Measurements from ENCODE around the gene CPT1C. TPM values are rescaled to one million over a fixed set of nuclear protein-coding genes. Genes with fewer than 3 reads are reported as not detected.

The CPT1C gene
- 58.5 TPM for total RNA-seq

DNA sequence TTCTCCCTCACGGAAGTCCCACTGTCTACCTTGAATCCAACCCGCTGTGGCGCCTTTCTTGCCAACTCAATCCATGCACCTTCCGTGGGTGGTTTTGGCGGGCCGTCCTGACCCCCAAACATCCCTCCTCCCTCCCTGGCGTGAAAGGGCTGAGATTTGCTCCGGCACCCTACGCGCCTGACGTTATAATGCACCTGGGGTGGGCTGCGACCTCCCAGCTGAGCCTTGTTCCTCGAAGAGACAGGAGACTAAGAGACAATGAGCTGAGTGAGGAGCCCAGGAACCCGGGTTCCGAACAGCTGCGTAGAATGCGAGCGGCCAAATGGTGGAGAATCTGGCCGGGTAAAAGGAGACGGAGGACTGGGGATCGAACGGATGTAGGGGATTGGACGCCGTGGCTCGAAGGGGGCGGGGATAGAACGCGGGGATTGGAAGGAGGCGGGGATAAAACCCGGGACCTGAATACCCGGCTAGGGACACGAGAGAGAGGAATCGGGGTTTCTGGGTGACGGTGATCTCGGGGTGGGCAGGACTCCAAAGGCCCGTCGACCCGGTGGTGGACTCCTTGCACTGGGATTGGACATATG is at the start of gene CPT1C:
CPT1C (plus strand) TSS at position 461 of the 587 bp plus-strand sequence. CDS start 1,137 bp downstream, outside the sequence.

DNA sequence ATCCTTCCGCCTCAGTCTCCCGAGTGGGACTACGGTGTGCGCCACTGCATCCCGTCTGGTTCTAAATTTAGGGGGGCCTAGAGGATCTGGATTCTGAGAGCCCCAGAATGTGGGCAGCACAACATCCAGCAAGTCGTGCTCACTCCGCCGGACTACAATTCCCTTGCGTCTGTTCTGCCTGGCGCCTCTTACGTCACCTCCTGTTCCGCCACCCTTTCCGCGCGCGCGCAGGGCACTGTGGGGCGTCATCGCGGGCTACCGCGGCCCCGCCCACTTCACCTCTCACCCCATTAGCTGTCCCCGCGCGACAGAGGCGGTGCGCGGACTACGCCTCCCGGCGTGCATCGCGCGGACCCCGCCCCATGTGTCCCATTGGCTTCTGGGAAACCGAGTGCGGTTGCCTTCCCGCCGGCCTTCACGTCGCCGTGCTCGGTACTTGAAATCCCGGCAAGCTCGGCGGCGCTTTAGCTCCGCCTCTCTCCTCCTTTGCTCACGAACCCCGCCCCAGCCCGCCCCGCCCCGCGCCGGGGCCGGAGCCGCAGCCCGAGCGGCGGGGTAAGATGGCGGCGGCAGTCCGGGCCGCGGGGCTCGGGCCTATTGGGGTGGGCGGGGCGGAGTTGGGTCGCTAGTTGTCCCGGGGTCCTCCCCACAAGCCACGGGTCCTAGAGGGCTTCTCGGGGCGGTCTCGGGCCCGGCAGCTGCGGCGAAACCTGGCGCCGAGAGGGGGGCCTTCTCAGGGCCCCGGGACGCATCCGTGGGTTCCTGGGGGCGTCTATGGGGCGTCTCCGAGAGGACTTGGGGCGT is 49.0 kb upstream of the CPT1C start, which contains the start of gene SCAF1:
SCAF1 (plus strand) TSS at position 522 of the 804 bp plus-strand sequence. CDS start 2,818 bp downstream, outside the sequence.

DNA sequence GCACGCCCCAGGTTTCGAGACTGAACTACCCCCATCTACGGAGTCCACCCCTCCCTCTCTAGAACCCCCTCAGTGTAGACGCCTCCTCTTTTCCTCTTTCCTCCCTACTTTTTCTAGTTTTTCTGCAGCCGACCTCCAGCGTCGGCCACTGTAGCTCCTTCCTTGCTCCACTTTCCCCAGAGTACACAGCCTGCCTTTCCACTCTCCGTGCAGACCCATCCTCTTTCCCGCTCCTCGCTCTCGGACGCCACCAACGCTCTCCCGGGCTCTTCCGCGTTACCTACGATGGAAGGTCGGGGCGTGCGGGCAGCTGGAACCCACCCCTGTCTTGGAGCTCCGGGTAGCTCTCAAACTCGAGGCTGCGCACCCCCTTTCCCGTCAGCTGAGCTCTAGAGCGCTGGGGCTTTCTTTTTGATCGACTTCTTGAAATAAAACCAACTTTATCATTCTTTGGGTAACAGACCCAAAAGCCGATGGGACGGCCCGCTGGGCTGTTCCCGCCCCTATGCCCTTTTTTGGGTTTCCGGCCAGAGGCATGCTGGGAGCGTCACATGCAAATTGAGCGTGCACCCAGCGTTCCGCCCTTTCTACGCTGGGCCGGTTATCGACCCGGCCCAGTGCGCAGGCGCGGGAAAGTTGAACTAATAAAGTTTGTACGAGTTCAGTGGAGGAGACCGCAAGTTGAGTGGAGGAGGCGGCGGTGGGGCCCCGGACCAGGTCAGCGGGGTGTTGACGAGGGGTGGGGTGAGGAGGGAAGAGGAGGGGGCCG is 25.4 kb upstream of the CPT1C start, which contains the start of the genes BCL2L12 and IRF3:
BCL2L12 (plus strand) TSS at position 583 of the 769 bp plus-strand sequence. CDS start 760 bp downstream, outside the sequence.
IRF3 (minus strand) TSS at position 507 of the 769 bp plus-strand sequence. CDS start 1,019 bp downstream, outside the sequence.

GRCh38 chr19:49677231-49677900 is 13.6 kb upstream of the CPT1C start, which contains the start of gene PRMT1:
Gene PRMT1 (plus strand): TSS chr19:49677271. CDS start chr19:49677281, 10 bp downstream.

GRCh38 chr19:49689133-49690078 is 1.5 kb upstream of the CPT1C start, which contains the start of gene ADM5:
Gene ADM5 (plus strand): TSS chr19:49689594. CDS start chr19:49689838, 244 bp downstream.

DNA sequence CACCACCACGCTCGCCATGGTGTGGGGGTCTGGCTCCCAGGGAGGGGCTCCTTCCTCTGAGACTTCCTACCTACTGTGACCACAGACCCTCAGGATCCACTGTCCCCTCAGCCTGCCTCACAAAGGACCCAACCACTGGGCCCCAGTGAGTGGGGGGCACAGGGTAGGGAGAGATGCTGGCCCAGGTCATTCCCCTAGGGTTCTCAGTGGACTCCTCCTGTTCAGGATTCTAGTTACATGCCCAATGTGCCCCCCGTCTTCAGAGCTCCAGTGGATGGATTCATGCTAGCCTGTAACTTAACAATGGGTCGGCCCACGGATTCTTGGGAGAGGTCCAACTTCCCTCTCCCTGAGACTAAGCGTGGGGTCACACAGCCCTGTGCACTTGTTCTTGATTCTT is 72.3 kb downstream of the CPT1C start, which contains the start of gene TSKS:
TSKS (minus strand) TSS at position 77 of the 400 bp plus-strand sequence; CDS start at position 18, 59 bp downstream.

Small RNA genes within 50 kb of the gene (small RNA-seq; reads per million reads assigned to genes)
- gene MIR5088 (ENCODE audit: low replicate concordance), result not detected

Other genes with a start within 250 kb of the CPT1C start
- gene SLC17A7, start 249.6 kb upstream of the CPT1C start, total RNA-seq, result 36.6 TPM
- 62.9 TPM for gene PIH1D1, start 239.3 kb upstream of the CPT1C start, total RNA-seq
- 7.5 TPM for gene ALDH16A1, start 237.9 kb upstream of the CPT1C start, total RNA-seq
- gene FLT3LG, start 216.9 kb upstream of the CPT1C start, total RNA-seq, result not detected
- 2,146 TPM for gene RPL13A, start 203.5 kb upstream of the CPT1C start, total RNA-seq
- gene RPS11, start 194.7 kb upstream of the CPT1C start, total RNA-seq, result 4,186 TPM
- 11.6 TPM for gene FCGRT, start 178.5 kb upstream of the CPT1C start, total RNA-seq
- 4.7 TPM for gene RCN3, start 163.1 kb upstream of the CPT1C start, total RNA-seq
- 32.9 TPM for gene NOSIP, start 110.6 kb upstream of the CPT1C start, total RNA-seq
- 0.94 TPM for gene PRRG2, start 109.8 kb upstream of the CPT1C start, total RNA-seq
- gene PRR12, start 99.9 kb upstream of the CPT1C start, total RNA-seq, result 15.3 TPM
- 0.94 TPM for gene RRAS, start 51.0 kb upstream of the CPT1C start, total RNA-seq
- gene SCAF1, start 48.9 kb upstream of the CPT1C start, total RNA-seq, result 18.8 TPM
- gene IRF3, start 25.3 kb upstream of the CPT1C start, total RNA-seq, result 11.3 TPM
- not detected for gene BCL2L12, start 25.2 kb upstream of the CPT1C start, total RNA-seq
- gene PRMT1, start 13.8 kb upstream of the CPT1C start, total RNA-seq, result 243 TPM
- 1.9 TPM for gene ADM5, start 1.5 kb upstream of the CPT1C start, total RNA-seq
- not detected for gene TSKS, start 72.2 kb downstream of the CPT1C start, total RNA-seq
- gene AP2A1, start 75.9 kb downstream of the CPT1C start, total RNA-seq, result 70.7 TPM
- 20.0 TPM for gene FUZ, start 122.2 kb downstream of the CPT1C start, total RNA-seq
- gene MED25, start 127.2 kb downstream of the CPT1C start, total RNA-seq, result 31.3 TPM
- gene PTOV1, start 160.0 kb downstream of the CPT1C start, total RNA-seq, result 183 TPM
- gene PNKP, start 176.5 kb downstream of the CPT1C start, total RNA-seq, result 51.0 TPM
- gene AKT1S1, start 186.2 kb downstream of the CPT1C start, total RNA-seq, result 5.9 TPM
- 14.4 TPM for gene TBC1D17, start 186.6 kb downstream of the CPT1C start, total RNA-seq
- not detected for gene IL4I1, start 205.8 kb downstream of the CPT1C start, total RNA-seq
- 9.1 TPM for gene ATF5, start 238.1 kb downstream of the CPT1C start, total RNA-seq
- 26.0 TPM for gene NUP62, start 238.4 kb downstream of the CPT1C start, total RNA-seq

Measured in parietal lobe (tissue), 2 donors.